Stomach (tissue), 4 donors: ENCODE measurements around the gene CLCA1.

Source experiments
- CTCF ChIP-seq, 7 experiments: fragments of 450-650 bp in 4 of 7; fragments of 200-600 bp in 3 of 7; sonication (generic) in 3 of 7; IDR thresholded peaks; one replicate each; pipeline ENCODE4 v1.5.1; 2016 to 2019; ENCODE audit warnings: antibody characterized with exemption in 7 of 7, control low read depth in 2 of 7, mild to moderate bottlenecking in 1 of 7
- EP300 ChIP-seq: sonication (generic); formaldehyde crosslinking; IDR thresholded peaks from one replicate; pipeline ENCODE4 v1.6.1; 2017; ENCODE audit warnings: antibody characterized with exemption
- POLR2A ChIP-seq, 4 donors: fragments of 450-650 bp; IDR thresholded peaks; one replicate each; pipeline ENCODE4 v1.6.1; 2016; ENCODE audit warnings: antibody characterized with exemption in 4 of 4, control low read depth in 2 of 4, mild to moderate bottlenecking in 1 of 4, moderate library complexity in 1 of 4

DNA sequence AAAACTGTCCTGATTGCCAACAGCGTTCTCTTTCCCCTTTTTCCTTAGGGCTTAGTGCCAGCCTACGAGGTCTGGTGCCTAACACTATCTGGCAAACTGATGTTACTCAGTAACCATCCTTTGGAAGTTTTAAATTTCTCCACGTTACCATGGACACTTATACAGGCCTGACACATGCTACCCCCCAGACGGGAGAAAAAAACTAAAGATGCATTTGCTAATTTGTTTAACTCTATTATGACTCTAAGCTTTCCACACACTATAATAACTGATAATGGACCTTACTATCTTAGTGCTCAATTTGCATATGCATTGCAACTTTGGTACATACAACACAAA is 36.8 kb downstream of the CLCA1 start:
- TF ChIP-seq POLR2A (IDR thresholded peaks at IDR 0.05), result no peak
- TF ChIP-seq CTCF (IDR thresholded peaks at IDR 0.05), result no peak
- no peak for TF ChIP-seq EP300
